Stimulated activated naive CD4-positive, alpha-beta T cell treated with Interleukin-2 at 50 U/mL for 16 hours (primary cell): ENCODE data around the gene ROBO2.
"Not testable (repeated sequence)": the region's sequence is repeated elsewhere in the genome, so short reads cannot be mapped to it uniquely, and the experiment has no call there.

Experiments used
- DNase-seq: peaks from one replicate; lab custom pipeline; 2025; lab: John Stamatoyannopoulos, UW

The ROBO2 gene

DNA sequence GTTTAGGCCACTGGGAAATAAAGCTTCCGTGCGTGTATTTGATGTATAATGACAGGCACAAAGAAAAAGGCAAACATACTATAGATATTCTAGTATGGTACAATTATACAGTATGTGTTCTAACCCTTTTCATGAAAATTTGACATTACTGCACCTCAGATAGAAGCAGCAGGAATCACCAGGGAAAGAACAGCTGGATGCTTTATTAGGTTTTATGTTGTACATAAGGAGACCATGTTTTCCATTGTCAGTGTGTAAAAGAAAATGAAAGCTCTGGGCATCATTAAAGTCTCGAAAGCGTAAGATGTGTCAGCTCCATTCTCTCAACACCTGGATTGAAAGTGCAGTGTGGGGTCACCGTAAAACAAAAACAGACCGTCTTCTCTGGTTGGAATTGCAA lies 302.1 kb downstream of the ROBO2 start:
- no peak for DNase-seq

GRCh38 chr3:77342688-77343087 lies 302.8 kb downstream of the ROBO2 start:
- DNase-seq = no peak

DNA sequence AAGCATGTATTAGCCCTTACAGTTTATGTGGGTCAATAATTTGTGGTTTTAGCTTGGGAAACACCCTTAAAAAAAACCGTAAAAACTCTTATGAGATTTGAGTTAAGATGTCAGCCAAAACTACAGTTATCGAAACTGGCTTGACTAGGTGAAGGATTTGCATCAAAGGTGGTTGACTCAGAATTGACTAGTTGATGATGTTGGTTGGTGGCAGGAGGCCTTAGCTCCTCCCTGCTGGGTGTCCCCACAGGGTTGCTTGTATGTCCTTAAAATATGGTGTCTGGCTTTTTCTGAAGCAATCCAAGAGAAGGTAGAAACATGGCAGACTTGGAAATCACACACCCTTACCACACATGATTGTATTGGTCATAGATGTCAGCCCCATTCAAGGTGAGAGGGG lies 305.1 kb downstream of the ROBO2 start:
- no peak for DNase-seq

DNA sequence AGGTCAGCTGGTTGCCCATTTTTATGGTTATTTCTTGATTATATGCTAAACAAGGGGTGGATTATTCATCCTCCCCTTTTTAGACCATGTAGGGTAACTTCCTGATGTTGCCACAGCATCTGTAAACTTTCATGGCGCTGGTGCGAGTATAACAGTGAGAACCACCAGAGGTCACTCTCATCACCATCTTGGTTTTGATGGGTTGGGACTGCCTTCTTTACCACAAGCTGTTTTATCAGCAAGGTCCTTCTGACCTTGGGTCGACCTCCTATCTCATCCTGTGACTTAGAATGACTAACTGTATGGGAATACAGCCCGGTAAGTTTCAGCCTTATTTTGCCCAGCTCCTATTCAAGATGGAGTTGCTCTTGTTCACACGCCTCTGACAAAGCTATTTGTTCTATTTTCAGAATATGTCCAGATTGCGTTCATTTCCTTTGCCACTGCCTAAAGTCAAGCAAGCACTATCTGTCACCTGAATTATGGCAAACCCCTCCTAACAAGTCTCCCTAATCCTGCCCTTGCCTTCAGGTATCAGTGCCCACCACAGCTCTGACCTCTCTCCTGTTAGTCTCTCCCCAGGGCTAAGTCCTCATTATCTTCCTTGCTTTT lies 308.5 kb downstream of the ROBO2 start:
- no peak for DNase-seq

DNA sequence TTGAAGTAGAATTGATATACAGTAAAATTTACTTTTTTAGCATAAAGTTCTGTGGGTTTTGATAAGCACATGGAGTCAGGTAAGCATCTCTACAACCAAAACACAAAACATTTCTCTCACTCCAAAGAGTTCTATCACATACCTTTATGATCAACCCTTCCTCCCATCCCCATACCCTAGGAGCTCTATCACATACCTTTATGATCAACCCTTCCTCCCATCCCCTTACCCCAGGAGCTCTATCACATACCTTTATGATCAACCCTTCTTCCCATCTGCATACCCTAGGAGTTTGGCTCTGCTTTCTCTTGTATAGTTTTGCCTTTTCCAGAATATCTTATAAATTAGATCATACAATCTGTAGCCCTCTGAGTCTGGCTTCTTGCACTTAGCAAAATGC lies 315.1 kb downstream of the ROBO2 start:
- DNase-seq = no peak

- DNase-seq = no peak
These were observed 323.0 kb downstream of the ROBO2 start for GRCh38 chr3:77362936-77363335.

GRCh38 chr3:77365152-77365551 lies 325.3 kb downstream of the ROBO2 start:
- DNase-seq = no peak

GRCh38 chr3:77370413-77370812 lies 330.5 kb downstream of the ROBO2 start:
- DNase-seq = no peak

DNA sequence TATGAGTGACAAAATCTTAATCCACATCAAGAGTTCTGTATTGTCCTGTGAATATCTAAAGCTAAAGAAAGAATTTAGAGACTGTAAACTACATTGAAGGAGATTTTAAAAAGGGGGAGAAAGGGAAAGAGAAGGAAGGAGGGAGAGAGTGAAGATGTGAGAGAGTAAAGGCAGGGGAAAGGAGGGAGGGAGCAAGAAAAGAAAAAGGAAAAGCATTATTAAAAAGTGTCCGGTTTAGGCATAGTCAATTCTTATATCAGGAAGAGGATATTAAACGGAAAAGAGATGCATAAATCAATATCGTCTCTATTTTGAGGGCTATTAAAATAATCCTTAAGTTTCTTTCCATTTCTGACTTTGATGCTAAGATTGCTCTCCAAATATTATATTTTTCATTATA lies 332.1 kb downstream of the ROBO2 start:
- DNase-seq = no peak

DNA sequence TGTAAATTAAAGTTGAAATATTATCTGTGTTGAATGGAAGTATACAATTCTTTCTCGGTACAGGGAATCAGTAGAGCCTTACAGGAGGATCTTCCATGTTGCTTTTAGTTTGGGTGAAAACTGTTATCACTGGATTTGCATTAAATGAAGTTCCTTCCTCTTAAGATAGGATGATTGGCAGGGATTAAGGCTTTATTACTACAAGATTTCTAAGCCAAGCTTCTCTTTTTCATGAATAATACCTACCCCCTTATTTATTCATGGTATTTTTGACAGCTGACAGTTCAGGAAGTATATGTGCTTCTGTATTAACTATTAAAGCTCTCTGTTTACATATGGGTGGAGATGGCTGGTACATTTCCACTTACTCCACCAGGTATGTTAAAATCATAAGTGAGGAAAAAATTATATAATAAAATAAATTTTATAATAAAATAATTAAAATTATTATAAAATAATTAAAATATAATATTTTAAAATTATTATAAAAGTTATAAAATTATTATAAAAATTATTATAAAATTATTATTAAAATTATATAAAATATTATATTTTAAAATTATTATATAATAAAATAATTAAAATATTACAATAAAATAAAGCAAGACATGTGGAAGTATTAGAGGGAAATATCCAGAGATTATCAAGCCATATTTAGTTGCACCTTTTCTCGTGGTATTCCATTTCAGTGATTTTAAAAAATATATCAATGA lies 332.9 kb downstream of the ROBO2 start:
- DNase-seq = no peak

DNA sequence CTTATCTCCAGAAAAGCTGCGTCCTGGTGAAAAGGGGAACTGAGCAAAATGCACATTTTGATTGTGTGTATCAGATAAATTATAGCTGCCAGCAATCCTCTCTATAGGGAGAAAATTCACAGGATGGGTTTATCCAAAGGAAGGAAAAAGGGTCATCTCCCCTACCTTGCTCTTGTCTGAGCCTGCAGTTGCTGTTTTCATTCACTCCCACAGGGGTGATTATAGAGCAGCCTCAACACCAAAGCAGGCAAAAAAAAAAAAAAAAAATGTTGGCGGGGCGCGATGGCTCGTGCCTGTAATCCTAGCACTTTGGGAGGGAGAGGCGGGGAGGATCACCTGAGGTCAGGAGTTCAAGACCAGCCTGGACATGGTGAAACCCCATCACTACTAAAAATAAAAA lies 333.7 kb downstream of the ROBO2 start:
- no peak for DNase-seq

DNA sequence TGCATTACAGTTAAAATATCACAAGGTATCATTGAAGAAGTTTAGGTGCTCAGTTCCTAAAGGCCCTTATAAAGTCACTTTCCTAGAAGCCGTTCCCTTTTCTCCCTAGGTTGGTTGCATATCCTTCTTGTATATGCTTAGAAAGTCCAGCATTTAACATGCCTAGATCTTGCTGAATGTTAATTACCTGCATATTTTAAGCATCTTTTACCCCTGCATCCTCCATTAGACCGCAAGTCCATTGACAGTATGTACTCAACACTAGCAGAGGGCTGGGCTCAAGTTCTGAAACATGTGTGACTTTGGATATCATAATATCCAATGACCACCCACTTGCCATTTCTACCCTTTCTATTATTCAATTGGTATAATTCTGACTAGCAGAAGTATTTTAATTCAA lies 336.6 kb downstream of the ROBO2 start:
- no peak for DNase-seq

- DNase-seq = no peak
These were observed 337.8 kb downstream of the ROBO2 start for GRCh38 chr3:77377717-77378116.

GRCh38 chr3:77380136-77380535 lies 340.2 kb downstream of the ROBO2 start:
- DNase-seq = no peak

DNA sequence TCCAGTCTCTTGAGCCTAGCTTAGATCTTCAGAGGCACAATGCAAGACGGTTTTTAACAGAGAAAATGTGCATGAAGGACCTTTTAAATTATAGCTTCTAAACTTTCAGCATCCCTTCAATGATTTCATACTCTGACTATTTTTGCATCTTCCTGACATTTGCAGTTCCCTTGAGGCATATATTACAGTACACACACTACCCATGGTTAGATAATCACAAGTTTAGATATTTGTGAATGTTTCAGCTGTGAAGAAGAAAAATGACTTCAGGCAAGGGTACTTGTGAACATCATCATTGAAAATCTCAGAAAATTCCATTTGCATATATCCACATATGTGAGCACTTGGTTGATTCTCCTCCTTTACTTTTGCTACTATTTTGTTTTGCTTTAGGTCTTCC lies 341.5 kb downstream of the ROBO2 start:
- no peak for DNase-seq

GRCh38 chr3:77392181-77392580 lies 352.3 kb downstream of the ROBO2 start:
- DNase-seq = no peak

DNA sequence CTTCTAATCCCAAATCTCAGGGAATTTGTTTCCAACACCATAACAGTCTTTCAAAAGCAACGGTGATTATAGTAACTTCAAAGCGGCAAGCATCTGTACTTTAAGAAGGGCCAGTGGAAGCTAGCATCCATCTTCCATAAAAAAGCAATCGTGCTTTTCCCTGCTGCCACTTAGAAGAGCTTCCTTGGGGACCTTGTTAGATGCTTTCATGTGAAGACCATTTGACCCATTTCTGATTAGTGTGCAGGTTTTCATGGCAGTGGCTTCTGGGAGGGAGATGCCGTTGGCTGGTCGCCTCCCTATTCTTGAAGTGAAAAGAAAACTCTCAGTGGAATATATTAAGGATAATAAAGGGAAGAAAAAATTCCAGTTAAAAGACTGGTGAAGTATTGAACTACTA lies 354.1 kb downstream of the ROBO2 start:
- no peak for DNase-seq

DNA sequence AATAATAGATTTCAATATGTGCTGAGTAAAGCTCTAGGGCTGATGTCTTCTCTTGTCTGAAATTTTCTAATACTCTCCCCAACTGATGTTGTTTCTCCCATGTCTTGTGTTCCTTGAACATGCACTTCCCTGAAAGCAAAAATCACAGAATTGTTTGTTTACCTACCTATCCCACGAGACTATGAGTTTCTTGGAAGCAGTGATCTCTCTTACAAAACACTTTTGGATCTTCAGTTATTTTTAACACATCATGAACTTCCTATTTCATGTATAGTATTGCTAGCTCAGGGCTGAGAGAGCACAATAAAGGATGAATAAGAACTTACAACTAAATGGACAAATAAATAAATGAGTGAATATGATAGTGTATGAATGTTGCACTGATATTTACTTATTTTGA lies 365.0 kb downstream of the ROBO2 start:
- no peak for DNase-seq

DNA sequence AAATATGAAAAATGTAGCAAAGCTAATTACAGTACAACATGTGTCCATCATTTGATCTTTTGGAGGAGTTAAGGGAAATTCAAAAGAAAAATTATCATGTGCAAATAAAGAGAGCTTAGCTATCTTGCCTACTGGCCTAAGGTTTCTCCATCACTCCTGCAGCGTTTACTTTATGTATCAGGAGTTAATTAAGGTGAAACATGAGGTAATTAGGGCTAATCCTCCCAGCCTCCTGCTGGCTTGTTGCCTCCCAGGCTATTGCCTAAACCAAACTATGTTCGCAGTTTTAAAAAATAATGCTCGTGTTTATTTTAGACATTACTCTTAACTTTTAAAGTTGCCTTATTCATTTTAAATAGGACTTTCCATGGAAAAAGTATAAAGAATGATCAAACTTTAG lies 367.5 kb downstream of the ROBO2 start:
- no peak for DNase-seq

DNA sequence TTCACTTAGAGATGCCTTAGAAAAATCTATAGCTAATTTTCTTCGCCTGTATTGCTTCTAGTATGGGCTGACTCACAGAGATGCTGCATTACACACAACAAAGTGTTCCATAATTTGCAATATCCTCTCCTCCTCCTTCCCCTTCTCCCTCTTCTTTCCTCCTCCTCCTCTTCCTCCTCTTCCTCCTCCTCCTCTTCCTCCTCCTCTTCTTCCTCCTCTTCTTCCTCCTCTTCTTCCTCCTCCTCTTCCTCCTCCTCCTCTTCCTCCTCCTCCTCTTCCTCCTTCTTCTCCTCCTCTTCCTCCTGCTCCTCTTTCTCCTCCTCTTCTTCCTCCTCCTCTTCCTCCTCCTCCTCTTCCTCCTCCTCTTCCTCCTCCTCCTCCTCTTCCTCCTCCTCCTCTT lies 370.4 kb downstream of the ROBO2 start:
- DNase-seq = not testable (repeated sequence)

- DNase-seq = no peak
These were observed 371.4 kb downstream of the ROBO2 start for GRCh38 chr3:77411334-77411733.

DNA sequence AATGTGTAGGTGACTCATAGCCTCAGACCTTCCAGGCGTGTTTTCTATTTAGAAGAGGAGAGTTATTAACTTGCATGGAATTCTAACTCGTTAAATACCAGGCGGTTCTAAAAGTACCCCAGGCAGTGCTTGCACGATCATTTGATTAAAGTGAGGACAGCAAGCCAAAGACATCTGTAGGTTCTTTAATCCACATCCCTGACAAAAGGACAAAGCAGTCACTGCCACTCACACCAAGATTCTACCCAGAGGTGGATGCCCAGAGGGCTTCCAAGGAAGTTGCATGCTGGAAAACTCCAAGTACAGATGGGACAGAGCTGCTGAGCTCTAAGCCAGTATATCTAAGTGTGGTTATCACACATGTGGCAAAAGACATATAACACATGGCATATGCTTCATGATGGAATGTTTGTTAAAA lies 372.1 kb downstream of the ROBO2 start:
- no peak for DNase-seq

- DNase-seq = no peak
These were observed 372.7 kb downstream of the ROBO2 start for GRCh38 chr3:77412584-77412983.

DNA sequence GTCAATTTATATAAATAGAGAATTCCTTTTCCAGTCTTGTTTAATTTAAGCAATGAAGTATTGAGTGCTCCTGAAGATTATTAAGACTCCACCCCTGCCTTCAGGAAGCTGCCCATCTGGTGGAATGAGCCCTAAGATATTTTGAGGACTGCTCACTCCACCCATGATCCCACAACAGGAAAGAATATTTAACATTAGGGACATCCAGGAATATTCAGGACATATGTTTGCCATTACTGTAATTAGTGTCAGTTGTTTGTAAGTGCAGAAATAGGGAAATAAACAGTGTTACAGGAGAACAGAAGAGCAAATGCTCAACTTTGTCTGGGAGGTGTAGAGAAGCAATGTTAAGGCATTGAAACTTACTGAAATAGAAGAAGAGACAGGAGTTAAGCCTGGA lies 375.0 kb downstream of the ROBO2 start:
- DNase-seq = no peak
